Fibroblast of upper back skin (primary cell): Measurements from ENCODE around the gene LYZ.

Experiments used
- DNase-seq: peaks from one replicate; pipeline ENCODE4 v3.0.0-alpha.2; 2013

The LYZ gene

DNA sequence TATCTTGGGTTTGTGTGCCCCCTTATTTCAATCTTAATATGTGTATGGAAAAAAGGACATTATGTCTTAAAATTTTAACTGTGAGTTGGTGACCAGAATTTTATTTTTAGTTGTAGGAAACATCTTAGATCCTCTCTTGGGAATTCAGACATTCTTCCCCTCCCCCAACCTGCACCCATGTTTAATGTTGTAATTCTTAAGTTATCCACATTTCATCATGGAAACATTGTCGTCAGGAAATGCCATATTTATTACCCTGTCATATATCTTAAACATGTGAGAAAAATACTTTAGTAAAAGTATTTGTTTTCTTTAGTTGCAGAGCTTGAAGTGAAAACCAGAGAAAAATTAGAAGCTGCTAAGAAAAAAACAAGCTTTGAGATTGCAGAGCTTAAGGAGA, 41.6 kb downstream of the LYZ start:
- peak; percentile 72 for DNase-seq

DNA sequence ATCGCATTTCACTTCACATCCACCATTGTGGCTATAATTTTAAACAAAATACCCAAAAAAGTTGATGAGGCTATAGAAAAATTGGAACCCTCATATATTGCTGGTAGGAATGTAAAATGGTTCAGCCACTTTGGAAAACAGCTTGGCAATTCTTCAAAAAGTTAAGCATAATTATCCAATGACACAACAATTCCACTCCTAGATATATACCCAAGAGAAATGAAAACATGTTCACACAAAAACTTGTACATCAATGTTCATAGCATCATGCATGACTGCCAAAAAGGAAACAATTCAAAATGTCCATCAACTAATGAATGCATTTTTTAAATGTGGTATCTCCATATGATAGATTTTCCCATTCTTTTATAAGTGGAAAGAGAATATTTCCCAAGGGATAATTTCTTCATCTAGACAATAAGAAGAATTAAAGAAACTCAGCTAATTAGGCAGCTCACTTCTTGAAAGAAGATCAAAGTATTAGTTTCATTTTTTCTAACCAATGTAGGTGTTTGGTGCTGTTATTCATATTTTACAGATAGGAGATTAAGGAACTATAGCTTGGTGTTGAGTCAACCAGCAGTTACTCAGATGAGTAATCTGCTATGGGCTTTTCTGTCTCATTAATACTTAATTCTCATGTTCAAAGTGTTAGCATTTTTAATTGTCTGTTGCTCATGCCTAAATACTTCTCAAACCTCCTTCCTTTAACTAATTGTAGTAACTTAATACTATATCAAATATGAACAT, 44.2 kb downstream of the LYZ start:
- peak; percentile 54 for DNase-seq

DNA sequence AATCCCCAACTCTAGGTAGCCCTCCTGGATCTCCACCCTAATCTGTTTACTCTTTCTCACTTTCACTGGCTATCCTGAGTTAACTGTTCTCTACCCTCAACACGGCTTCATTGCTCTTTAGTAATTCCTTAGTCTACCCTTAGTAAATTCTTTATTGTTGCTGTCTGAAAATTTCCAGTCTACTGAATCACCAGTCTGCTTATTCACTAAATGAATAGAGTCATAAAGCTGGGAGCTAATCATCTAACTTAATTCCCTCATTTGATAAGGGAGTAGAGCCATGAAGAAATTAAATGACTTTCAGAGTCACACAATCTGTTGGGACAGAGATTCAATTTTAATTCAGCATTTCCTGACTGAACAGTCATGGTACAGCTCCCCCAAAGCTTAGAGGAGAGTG, 47.9 kb downstream of the LYZ start:
- DNase-seq: peak; percentile 4

DNA sequence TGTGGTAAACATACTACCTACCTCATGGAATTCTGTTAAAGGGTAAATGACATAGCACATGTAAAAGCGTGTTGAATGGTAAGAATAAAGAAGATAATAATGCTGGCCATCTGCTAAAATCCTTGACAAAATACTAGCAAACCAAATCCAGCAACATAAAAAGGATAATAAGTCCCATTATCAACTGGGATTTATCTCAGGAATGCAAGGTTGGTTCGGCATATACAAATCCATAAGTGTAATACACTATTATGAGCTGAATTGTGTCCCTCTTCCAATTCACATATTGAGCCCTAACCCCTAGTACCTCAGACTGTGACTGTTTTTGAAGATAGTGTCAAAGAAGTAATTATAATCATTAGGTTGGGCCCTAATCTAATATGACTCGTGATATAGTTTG, 48.8 kb downstream of the LYZ start:
- no peak for DNase-seq

DNA sequence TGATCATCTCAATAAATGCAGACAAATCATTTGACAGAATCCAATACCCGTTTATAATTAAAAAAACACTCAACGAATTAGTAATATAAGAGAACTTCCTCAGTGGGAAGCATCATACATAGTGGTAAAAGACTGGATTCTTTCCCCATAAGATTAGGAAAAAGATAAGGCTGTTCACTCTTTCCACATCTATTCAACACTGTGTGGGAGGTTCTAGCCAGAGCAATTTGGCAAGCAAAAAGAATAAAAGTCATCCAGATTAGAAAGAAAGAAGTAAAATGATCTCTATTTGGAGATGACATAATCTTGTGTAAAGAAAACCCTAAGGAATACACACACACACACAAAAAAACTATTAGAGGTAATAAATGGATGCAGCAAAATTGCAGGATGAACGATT, 49.8 kb downstream of the LYZ start:
- DNase-seq: peak; percentile 28

DNA sequence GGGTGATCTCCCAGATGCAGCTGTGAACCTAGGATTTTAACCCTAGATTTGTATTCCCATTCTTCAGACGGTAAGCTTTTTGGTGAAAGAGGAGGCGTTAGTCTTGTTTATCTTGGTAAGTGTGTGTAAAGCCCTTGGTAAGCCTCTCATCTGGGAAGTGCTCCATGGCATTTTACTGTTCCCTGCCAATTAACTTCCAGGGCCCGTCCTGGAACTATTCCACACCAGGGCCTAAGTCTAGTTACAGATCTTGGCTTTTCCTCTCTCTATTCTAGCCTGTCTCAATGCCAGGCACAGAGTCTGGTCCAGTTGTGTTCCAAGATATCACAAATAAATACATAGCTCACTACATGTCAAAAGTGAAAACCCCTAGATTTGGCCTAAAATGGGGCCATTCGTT, 53.8 kb downstream of the LYZ start:
- DNase-seq: no peak
